Heart left ventricle (tissue), 16 donors: ENCODE data around the gene NFATC1. TPM values are rescaled to one million over a fixed set of nuclear protein-coding genes. Genes with fewer than 3 reads are reported as not detected.
A peak's percentile ranks its signal among the peaks of the same experiment; 100 is the strongest.
"Not testable (repeated sequence)": the region's sequence is repeated elsewhere in the genome, so short reads cannot be mapped to it uniquely, and the experiment has no call there.

Experiments
- ATAC-seq, 4 donors: fragments of 200-7000 bp; cut with Tn5 transposase; one replicate each; pipeline ENCODE4 v1.9.1; 2020 to 2022; ENCODE audit warnings: moderate library complexity in 4 of 4, mild to moderate bottlenecking in 3 of 4, moderate number of reproducible peaks in 1 of 4
- DNase-seq, 5 donors: peaks; one replicate each; pipeline ENCODE4 v3.0.0-alpha.2; 2020
- H3K27ac ChIP-seq, 12 donors: fragments of 200-600 bp; sonication (generic) in 4 of 12; one replicate each; pipeline versions ENCODE4 v1.5.0 to v1.8.0; 2016 to 2022; ENCODE audit warnings: mild to moderate bottlenecking in 2 of 12
- H3K27me3 ChIP-seq, 9 donors: fragments of 200-600 bp; sonication (generic) in 2 of 9; one replicate each; pipeline versions ENCODE4 v1.5.1 to v1.8.0; 2016 to 2022; ENCODE audit warnings: mild to moderate bottlenecking in 3 of 9
- H3K36me3 ChIP-seq, 9 donors: fragments of 200-600 bp; sonication (generic) in 2 of 9; one replicate each; pipeline versions ENCODE4 v1.5.0 to v1.8.0; 2018 to 2022; ENCODE audit warnings: mild to moderate bottlenecking in 2 of 9
- H3K4me1 ChIP-seq, 12 donors: fragments of 200-600 bp; sonication (generic) in 4 of 12; one replicate each; pipeline versions ENCODE4 v1.5.0 to v1.8.0; 2016 to 2022; ENCODE audit warnings: mild to moderate bottlenecking in 3 of 12
- H3K4me3 ChIP-seq, 12 donors: fragments of 200-600 bp; sonication (generic) in 4 of 12; one replicate each; pipeline versions ENCODE4 v1.5.0 to v1.8.0; 2017 to 2022; ENCODE audit warnings: mild to moderate bottlenecking in 9 of 12, moderate library complexity in 4 of 12
- H3K9me3 ChIP-seq, 12 donors: fragments of 200-600 bp; sonication (generic) in 4 of 12; one replicate each; pipeline versions ENCODE4 v1.5.0 to v1.8.0; 2016 to 2022; ENCODE audit warnings: mild to moderate bottlenecking in 1 of 12
- POLR2A ChIP-seq, 2 donors: fragments of 450-650 bp; IDR thresholded peaks; one replicate each; pipeline ENCODE4 v1.6.1; 2017; ENCODE audit warnings: antibody characterized with exemption in 2 of 2, mild to moderate bottlenecking in 2 of 2, moderate library complexity in 2 of 2
- WGBS, 4 donors: extraction: QIAGEN DNeasy Blood & Tissue Kit in 2 of 4; methylation state at CpG; one replicate each; pipeline versions ENCODE4 v1.1.5 to v1.1.7; 2013 to 2018; 5-methylcytosine and 5-hydroxymethylcytosine counted together
- intact Hi-C, 10 donors: fragments of 100-400 bp; cut with DNase I; formaldehyde crosslinking; loops; one replicate each; pipeline versions ENCODE4 v1.11.1 to v1.14.2; 2022
- polyA plus RNA-seq, 2 donors: library from polyadenylated mRNA; stranded (reverse); fragments of 200-250 nt; gene quantifications; one replicate each; pipeline ENCODE4 v1.2.3, GENCODE V29; 2013
- total RNA-seq, 9 donors: library from RNA; depleted of rRNA in 2 of 9; stranded (reverse); fragments of >200 nt in 2 of 9; fragmentation: NEBNext Ultra II Directional in 3 of 9; extraction: Animal tissue kit (Norgen Biotek cat#: 25700) in 3 of 9; gene quantifications; one replicate each; pipeline versions ENCODE4 v1.1.0 to v1.2.4, GENCODE V29; 2016 to 2023
- TF ChIP-seq, protein P1 (sequence below), 12 donors: fragments of 200-600 bp; sonication (generic) in 4 of 12; IDR thresholded peaks; one replicate each; pipeline versions ENCODE4 v1.5.0 to v1.8.0; 2018 to 2022; ENCODE audit warnings: antibody characterized with exemption in 12 of 12, mild to moderate bottlenecking in 5 of 12
- donor health status: ischemic (EF 13 %, LVEDD 7.1; RV severe dilation, severe dysfunction).
- donor health status: healthy with polysubstance abuse.
- donor health status: DM: no; HTN: yes; CAD: no.
- donor health status: DM: no; HTN: no; CAD: no.
- donor health status: ischemic (EF 25% LVEDD 6.9; RV normal size, moderate dysfunction).
- donor health status: ischemic (EF 25% LVEDD 5.7; RV mildly dilated, moderate dysfunction).
- donor health status: healthy.
- donor health status: DM: yes; HTN: yes; CAD: no.
- donor health status: ischemic (EF 35%, LVEDD 5.7; RV mildly dilated, moderate dysfunction).
- donor health status: nonischemic (EF 11% LVEDD 7.7; RV severe dilation, severe dysfunction).
- donor health status: DM: yes; HTN: yes; CAD: no.
- donor health status: PGD.
- donor health status: ischemic (EF 29% LVEDD 5.4; RV normal size, mild dysfunction).
- donor health status: nonischemic (EF 23%, LVEDD 6.1; RV moderate dilation, normal function).

The NFATC1 gene
- total and polyA plus RNA-seq, 11 donors, result 6.5 to 26.7 (median 15.3) TPM

- intact Hi-C loops, result loop anchor here in 1 of 10 donors (10.0 kb wide), 1 partner anchor 49 kb away; no protein-coding TSS in a partner anchor
- Histone ChIP-seq H3K36me3 (no peaks in the 10 kb centered on the region), H3K9me3 (peaks cover 0 to 25% (median 16%) of the 10 kb centered on the region in 12 donors), H3K27me3 (no peaks in the 10 kb centered on the region), H3K4me3 (no peak overlapping the region), H3K27ac (no peak overlapping the region), H3K4me1 (peaks cover 3 to 29% (median 25%) of the 10 kb centered on the region in 12 donors)
- 98% methylated on average over 11 of the region's 11 CpGs for WGBS, 4 donors
- no peak for ATAC-seq
- TF ChIP-seq POLR2A (IDR thresholded peaks at IDR 0.05), result no peak
- TF ChIP-seq, protein P1, sequence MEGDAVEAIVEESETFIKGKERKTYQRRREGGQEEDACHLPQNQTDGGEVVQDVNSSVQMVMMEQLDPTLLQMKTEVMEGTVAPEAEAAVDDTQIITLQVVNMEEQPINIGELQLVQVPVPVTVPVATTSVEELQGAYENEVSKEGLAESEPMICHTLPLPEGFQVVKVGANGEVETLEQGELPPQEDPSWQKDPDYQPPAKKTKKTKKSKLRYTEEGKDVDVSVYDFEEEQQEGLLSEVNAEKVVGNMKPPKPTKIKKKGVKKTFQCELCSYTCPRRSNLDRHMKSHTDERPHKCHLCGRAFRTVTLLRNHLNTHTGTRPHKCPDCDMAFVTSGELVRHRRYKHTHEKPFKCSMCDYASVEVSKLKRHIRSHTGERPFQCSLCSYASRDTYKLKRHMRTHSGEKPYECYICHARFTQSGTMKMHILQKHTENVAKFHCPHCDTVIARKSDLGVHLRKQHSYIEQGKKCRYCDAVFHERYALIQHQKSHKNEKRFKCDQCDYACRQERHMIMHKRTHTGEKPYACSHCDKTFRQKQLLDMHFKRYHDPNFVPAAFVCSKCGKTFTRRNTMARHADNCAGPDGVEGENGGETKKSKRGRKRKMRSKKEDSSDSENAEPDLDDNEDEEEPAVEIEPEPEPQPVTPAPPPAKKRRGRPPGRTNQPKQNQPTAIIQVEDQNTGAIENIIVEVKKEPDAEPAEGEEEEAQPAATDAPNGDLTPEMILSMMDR (IDR thresholded peaks at IDR 0.05), result no peak
- DNase-seq, result peak in 2 of 5 donors; percentile 7 to 28
Measured at GRCh38 chr18:79503406-79503805, 107.7 kb downstream of the NFATC1 start.

GRCh38 chr18:79504034-79504433, 108.3 kb downstream of the NFATC1 start:
- no peak overlapping the region for H3K27ac ChIP-seq
- peaks cover 0 to 1% (median 0%) of the 10 kb centered on the region in 9 donors for H3K36me3 ChIP-seq
- no peak overlapping the region for H3K4me3 ChIP-seq
- WGBS, 4 donors, result 92 to 94% (median 92%) methylated on average over 12 of the region's 12 CpGs
- no peak for ATAC-seq
- H3K4me1 ChIP-seq, result peaks cover 3 to 33% (median 28%) of the 10 kb centered on the region in 12 donors
- intact Hi-C loops, result loop anchor here in 1 of 10 donors (10.0 kb wide), 1 partner anchor 49 kb away; no protein-coding TSS in a partner anchor
- H3K27me3 ChIP-seq, result no peaks in the 10 kb centered on the region
- peaks cover 0 to 19% (median 11%) of the 10 kb centered on the region in 12 donors for H3K9me3 ChIP-seq
- DNase-seq, result no peak
- no peak for TF ChIP-seq POLR2A (IDR thresholded peaks at IDR 0.05)
- TF ChIP-seq, protein P1 (IDR thresholded peaks at IDR 0.05), result no peak

DNA sequence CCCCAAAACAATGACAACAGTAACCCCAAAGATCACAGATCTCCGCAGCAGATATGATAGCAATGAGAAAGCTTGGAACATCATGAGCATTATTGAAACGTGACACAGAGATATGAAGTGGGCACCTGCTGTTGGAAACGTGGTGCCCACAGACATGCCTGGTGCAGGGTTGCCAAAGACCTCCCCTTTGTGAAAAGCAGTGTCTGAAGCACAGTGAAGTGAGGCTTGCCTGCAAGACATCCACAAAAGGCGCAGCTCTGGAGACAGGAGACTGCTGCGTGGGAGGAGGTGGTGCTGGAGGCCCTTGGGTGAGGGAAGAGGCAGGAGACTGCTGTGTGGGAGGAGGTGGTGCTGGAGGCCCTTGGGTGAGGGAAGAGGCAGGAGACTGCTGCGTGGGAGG, 108.8 kb downstream of the NFATC1 start:
- not testable (repeated sequence) for H3K36me3 ChIP-seq, DNase-seq, ATAC-seq, H3K27me3 ChIP-seq, H3K4me3 ChIP-seq, H3K27ac ChIP-seq
- intact Hi-C loops, result loop anchor here in 1 of 10 donors (10.0 kb wide), 1 partner anchor 50 kb away; no protein-coding TSS in a partner anchor
- 66 to 89% (median 79%) methylated on average over 5 to 6 of the region's 6 CpGs for WGBS, 4 donors
- H3K4me1 ChIP-seq, result peaks cover 3 to 38% (median 29%) of the 10 kb centered on the region in 12 donors
- peaks cover 0 to 14% (median 8%) of the 10 kb centered on the region in 12 donors for H3K9me3 ChIP-seq

GRCh38 chr18:79505465-79505864, 109.7 kb downstream of the NFATC1 start:
- intact Hi-C loops, result loop anchor here in 6 of 10 donors (5.0 to 10.0 kb wide), 6 partner anchors 38 to 438 kb away; partner anchors contain the start of gene ATP9B (in 1 of the 6)
- peak in 1 of 5 donors; percentile 3 for DNase-seq
- H3K27ac ChIP-seq, result peak overlapping the region in 3 of 12 donors; percentile 91 to 94 (median 92)

DNA sequence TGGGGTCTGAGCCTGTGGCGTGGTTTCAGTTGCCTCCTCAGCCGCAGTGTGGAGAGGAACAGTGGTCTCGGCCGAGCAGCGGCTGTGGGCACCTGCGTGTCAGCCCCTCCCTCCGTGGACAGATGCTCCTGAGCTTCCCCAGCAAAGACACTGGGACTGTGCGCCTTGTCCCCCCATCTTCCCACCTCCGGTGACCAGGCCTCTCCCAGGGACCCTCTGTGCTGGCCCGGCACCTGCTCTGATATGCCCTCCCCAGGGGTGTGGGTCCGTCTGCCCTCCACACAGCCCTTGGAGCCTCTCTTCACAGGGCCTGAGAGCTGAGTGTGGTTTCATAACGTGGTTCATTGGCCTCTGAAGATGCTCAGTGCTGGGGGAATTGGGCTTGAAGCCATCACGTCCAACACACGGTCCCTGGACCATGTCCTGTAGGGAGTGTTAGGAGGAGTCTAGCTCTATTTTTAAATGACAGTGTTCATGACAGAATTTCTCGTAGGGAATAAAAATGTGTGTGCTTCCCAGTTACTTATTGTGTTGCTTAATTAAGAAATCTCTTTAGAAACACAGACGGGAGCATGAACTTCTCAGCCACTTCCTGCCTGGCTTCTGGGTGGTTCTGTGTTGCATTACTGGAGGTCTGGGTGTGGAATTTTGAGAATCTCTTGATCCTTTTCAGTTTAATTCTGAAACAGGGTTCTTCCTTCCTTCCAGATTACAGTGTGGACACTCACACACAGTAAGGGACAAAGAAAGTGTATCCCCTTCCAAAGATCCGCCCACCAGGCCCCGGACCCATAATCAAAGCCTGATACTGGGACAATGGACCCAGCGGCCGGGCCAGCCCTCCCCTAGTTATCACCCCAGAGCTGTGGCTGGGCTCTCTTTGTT, 110.7 kb downstream of the NFATC1 start:
- Histone ChIP-seq H3K27me3 (no peaks in the 10 kb centered on the region), H3K4me3 (peak overlapping the region in 9 of 12 donors; percentile 32 to 55 (median 45)), H3K9me3 (no peaks in the 10 kb centered on the region), H3K36me3 (peaks cover 0 to 8% (median 0%) of the 10 kb centered on the region in 9 donors), H3K4me1 (peaks cover 3 to 38% (median 29%) of the 10 kb centered on the region in 12 donors), H3K27ac (peak overlapping the region; percentile 85 to 97 (median 92))
- intact Hi-C loops, result loop anchor here in 6 of 10 donors (1.0 to 10.0 kb wide), 10 partner anchors 39 to 439 kb away; partner anchors contain the start of genes ATP9B (in 1 of the 6) and NFATC1 (in 1 of the 6)
- WGBS, 4 donors, result 43 to 46% (median 43%) methylated on average over 16 to 20 of the region's 20 CpGs
- ATAC-seq (peak; percentile 62 to 76 (median 68)), DNase-seq (peak; percentile 61 to 78 (median 62))
- no peak for TF ChIP-seq POLR2A (IDR thresholded peaks at IDR 0.05)
- TF ChIP-seq, protein P1 (IDR thresholded peaks at IDR 0.05), result no peak

More at GRCh38 chr18:79505465-79505864, 109.7 kb downstream of the NFATC1 start:
- H3K9me3 ChIP-seq, H3K27me3 ChIP-seq, H3K4me3 ChIP-seq, H3K36me3 ChIP-seq, ATAC-seq: not testable (repeated sequence)
- WGBS, 4 donors, result 89 to 94% (median 92%) methylated on average over 3 of the region's 3 CpGs
- H3K4me1 ChIP-seq, result peaks cover 3 to 38% (median 29%) of the 10 kb centered on the region in 12 donors
